Measurements from ENCODE around the gene PRELP.

PRELP gene

GRCh38 chr1:203450001-203450400 lies 25.6 kb upstream of the PRELP start:
- TF ChIP-seq, protein P1, sequence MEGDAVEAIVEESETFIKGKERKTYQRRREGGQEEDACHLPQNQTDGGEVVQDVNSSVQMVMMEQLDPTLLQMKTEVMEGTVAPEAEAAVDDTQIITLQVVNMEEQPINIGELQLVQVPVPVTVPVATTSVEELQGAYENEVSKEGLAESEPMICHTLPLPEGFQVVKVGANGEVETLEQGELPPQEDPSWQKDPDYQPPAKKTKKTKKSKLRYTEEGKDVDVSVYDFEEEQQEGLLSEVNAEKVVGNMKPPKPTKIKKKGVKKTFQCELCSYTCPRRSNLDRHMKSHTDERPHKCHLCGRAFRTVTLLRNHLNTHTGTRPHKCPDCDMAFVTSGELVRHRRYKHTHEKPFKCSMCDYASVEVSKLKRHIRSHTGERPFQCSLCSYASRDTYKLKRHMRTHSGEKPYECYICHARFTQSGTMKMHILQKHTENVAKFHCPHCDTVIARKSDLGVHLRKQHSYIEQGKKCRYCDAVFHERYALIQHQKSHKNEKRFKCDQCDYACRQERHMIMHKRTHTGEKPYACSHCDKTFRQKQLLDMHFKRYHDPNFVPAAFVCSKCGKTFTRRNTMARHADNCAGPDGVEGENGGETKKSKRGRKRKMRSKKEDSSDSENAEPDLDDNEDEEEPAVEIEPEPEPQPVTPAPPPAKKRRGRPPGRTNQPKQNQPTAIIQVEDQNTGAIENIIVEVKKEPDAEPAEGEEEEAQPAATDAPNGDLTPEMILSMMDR (IDR thresholded peaks at IDR 0.05), result no peak

- TF ChIP-seq, protein P1 (IDR thresholded peaks at IDR 0.05), result no peak
Measured at GRCh38 chr1:203450479-203451149, 25.0 kb upstream of the PRELP start.

DNA sequence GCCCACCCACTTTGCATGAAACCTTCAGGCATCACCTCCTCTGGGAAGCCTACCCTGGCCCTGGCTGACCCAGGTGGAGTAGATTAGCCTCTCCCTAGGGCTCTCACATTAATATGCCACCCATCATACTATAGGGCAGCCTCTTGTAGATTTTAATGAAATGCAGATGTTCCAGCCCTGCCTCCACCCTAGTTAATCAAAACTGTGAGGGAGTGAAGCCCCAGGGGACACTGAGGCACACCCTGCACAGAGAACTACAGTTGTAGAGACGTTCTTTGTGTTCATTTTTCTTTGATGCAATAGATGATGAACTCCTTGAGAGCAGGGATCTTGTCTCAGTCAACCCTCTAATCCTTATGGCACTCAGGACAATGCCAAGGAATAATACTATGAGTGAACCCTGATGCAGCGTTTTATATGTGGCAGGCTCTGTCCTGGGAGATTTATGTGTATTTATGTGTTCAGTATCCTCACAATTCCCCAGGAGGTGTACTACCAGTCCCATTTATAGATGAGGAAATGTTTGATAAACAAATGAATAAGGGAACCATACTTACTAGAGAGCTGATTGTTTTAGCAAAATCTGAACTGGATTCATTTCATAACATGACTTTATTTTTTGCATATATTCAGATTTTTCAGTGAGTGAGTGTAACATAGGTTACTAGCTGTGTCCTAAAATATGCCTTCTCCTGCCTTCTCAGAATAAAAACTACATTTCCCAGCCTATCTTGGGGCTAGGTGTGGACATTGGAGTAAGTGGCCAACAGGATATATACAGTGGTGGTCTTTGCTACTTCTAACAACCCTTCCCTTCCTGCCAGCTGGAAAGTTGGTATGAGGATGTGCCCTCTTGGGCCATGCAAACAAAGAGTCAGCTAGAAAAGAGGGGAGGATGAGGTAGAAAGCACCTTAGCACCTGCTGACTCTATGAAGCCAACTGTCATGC lies 23.5 kb upstream of the PRELP start:
- TF ChIP-seq, protein P1 (IDR thresholded peaks at IDR 0.05), result no peak

- TF ChIP-seq, protein P1 (IDR thresholded peaks at IDR 0.05), result no peak
Measured at GRCh38 chr1:203453016-203453415, 22.6 kb upstream of the PRELP start.

GRCh38 chr1:203453616-203454015 lies 22.0 kb upstream of the PRELP start:
- TF ChIP-seq, protein P1 (IDR thresholded peaks at IDR 0.05), result no peak

DNA sequence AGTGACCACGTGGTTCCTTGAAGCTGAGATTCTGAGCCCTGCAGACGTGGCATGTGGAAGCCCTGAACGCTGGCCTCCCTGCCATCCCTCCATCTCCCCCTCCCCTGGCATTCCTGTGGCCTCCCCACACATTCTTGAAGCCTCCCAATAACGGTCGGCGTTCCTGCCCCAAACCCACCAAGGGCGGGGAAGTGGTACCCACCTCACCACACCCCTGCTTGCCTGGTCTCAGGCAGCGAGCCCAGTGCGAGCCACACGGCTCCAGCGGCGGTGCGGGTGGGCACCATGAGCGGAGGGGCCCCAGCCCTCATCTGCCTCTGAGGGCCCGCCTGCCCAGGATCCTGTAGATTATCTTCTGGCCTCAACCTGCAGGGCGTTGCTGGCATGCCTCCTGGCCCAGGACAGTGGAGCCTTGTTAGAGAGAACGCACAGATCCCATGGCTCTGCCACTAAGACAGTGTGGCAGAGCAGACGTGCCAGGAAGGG lies 20.6 kb upstream of the PRELP start:
- TF ChIP-seq, protein P1 (IDR thresholded peaks at IDR 0.05), result no peak

DNA sequence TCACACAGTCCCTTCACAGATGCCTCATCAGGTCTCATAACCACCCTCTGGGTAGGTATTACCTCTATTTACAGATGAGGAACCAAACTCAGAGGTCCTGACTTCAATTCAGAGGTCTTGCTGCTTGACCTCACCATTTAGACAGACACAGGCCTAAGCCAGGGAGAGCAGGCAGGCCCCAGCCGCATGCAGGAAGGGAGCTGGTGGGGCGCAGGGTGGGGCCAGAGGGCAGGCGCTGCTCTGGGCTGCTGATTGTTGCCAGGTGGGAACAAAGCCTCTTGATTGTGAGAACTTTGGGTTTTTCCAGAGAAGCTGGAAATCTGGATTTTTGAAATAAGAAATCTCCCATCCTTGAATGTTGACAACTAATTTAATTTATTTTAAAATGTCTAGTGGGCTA lies 19.9 kb upstream of the PRELP start:
- TF ChIP-seq, protein P1 (IDR thresholded peaks at IDR 0.05), result no peak
